ENCODE measurements around the gene OR2T27. TPM values are rescaled to one million over a fixed set of nuclear protein-coding genes. Genes with fewer than 3 reads are reported as not detected.
"Not testable (repeated sequence)": the region's sequence is repeated elsewhere in the genome, so short reads cannot be mapped to it uniquely, and the experiment has no call there.

OR2T27 gene, protein sequence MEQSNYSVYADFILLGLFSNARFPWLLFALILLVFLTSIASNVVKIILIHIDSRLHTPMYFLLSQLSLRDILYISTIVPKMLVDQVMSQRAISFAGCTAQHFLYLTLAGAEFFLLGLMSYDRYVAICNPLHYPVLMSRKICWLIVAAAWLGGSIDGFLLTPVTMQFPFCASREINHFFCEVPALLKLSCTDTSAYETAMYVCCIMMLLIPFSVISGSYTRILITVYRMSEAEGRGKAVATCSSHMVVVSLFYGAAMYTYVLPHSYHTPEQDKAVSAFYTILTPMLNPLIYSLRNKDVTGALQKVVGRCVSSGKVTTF
- total RNA-seq = not detected

DNA sequence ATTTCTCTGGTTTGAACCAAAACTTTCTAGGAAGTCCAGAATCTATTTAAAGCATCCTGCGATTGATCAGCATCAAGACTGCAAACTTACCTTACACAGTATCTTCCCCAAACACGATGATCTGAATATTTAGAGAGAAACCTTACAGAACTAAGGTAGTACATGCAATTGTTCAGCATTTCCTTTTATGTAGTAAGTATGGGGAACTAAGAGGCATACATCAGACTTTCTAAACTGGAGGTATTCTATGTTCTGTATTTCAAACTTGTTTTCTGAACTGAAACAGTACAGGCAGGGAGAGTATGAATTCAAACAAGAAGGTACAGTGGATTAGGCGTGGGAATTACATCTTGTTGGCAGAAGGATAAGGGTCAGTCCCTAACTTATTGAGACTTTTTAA lies at the start of gene OR2T27:
OR2T27 (minus strand) TSS at position 175 of the 400 bp plus-strand sequence. CDS start 4,644 bp downstream, outside the sequence.
- H3K27ac ChIP-seq; DNase-seq; H3K36me3 ChIP-seq; in situ Hi-C loops (cut with MboI; ENCODE audit: low pct_ligation_motif_present in 1 of 4, low pct_unique_long_range_greater_than_20kb in 1 of 4, low sequenced_read_pairs in 3 of 4); H3K9me3 ChIP-seq; H3K4me1 ChIP-seq; intact Hi-C loops (cut with DNase I; ENCODE audit: low total_unique reads); H3K27me3 ChIP-seq; H3K4me3 ChIP-seq: not testable (repeated sequence)
- 57% methylated on average over 1 of the region's 3 CpGs; no CpG with 5 or more reads in 1 of the 2 donors for WGBS, 2 donors (ENCODE audit: low coverage in 1 of 2)

DNA sequence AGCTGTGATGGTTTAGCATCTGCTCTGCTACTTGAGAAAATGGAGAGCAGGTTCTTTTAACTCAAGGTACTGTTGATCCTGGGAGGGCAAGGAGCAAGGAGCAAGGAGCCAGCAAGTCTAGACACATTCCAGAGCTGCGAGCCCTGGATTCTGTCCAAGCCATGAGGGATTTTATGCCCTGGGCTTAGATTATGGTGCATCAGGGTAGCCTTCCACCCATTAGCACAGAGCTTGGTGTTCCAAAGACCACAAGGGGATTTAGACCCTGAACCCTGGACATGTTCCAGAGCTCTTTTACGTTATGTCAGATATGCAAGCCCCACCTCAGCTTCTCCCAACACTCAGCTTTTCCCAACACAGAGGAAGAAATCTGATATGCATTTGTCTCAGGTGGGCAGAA lies 49.3 kb upstream of the OR2T27 start:
- H3K27ac ChIP-seq = no peak overlapping the region
- no peak for DNase-seq

DNA sequence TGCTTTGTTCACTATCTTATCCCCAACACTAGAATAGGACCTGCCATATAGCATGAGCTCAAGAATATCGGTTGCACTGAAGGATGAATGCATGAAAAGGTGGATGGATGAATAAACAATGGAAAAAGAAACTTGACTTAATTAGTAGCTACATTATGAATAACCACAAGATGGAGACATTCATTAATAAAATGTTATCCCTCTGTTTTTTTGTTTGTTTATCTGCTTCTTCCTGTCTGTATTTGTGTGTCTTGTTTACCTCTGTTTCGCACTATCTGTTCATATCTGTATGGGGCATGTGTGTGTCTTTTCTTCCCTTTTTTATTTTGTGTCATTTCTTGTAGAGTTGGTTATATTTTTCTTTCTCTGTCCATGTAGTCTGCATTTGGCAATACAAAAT lies 48.3 kb upstream of the OR2T27 start:
- TF ChIP-seq POLR2AphosphoS5 (IDR thresholded peaks at IDR 0.05) = no peak
- TF ChIP-seq, protein P1, sequence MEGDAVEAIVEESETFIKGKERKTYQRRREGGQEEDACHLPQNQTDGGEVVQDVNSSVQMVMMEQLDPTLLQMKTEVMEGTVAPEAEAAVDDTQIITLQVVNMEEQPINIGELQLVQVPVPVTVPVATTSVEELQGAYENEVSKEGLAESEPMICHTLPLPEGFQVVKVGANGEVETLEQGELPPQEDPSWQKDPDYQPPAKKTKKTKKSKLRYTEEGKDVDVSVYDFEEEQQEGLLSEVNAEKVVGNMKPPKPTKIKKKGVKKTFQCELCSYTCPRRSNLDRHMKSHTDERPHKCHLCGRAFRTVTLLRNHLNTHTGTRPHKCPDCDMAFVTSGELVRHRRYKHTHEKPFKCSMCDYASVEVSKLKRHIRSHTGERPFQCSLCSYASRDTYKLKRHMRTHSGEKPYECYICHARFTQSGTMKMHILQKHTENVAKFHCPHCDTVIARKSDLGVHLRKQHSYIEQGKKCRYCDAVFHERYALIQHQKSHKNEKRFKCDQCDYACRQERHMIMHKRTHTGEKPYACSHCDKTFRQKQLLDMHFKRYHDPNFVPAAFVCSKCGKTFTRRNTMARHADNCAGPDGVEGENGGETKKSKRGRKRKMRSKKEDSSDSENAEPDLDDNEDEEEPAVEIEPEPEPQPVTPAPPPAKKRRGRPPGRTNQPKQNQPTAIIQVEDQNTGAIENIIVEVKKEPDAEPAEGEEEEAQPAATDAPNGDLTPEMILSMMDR (IDR thresholded peaks at IDR 0.05) = peak in 4 of 5 experiments; percentile 13 to 26 (median 18)
- DNase-seq = no peak
- WGBS, 2 donors (ENCODE audit: low coverage in 1 of 2) = 77 to 86% methylated on average over 2 of the region's 2 CpGs
- Histone ChIP-seq H3K4me1 (no peaks in the 10 kb centered on the region), H3K36me3 (no peaks in the 10 kb centered on the region), H3K27ac (no peak overlapping the region), H3K27me3 (no peaks in the 10 kb centered on the region), H3K4me3 (no peak overlapping the region), H3K9me3 (no peaks in the 10 kb centered on the region)
- in situ Hi-C loops (cut with MboI; ENCODE audit: low pct_ligation_motif_present in 1 of 4, low pct_unique_long_range_greater_than_20kb in 1 of 4, low sequenced_read_pairs in 3 of 4) (no loop called here), intact Hi-C loops (cut with DNase I; ENCODE audit: low total_unique reads) (no loop called here)

More for the DNA sequence above, 49.3 kb upstream of the OR2T27 start:
- H3K4me1 ChIP-seq = no peaks in the 10 kb centered on the region
- no peaks in the 10 kb centered on the region for H3K27me3 ChIP-seq
- no peaks in the 10 kb centered on the region for H3K36me3 ChIP-seq
- TF ChIP-seq EP300 (IDR thresholded peaks at IDR 0.05; ENCODE audit: low read depth) = no peak
- TF ChIP-seq, protein P1 (IDR thresholded peaks at IDR 0.05) = no peak
- TF ChIP-seq POLR2AphosphoS5 (IDR thresholded peaks at IDR 0.05) = no peak
- TF ChIP-seq POLR2A (IDR thresholded peaks at IDR 0.05) = no peak
- WGBS, 2 donors (ENCODE audit: low coverage in 1 of 2) = 30 to 71% methylated on average over 1 to 2 of the region's 2 CpGs
- intact Hi-C loops (cut with DNase I; ENCODE audit: low total_unique reads) (no loop called here), in situ Hi-C loops (cut with MboI; ENCODE audit: low pct_ligation_motif_present in 1 of 4, low pct_unique_long_range_greater_than_20kb in 1 of 4, low sequenced_read_pairs in 3 of 4) (no loop called here)
- no peak overlapping the region for H3K4me3 ChIP-seq
- no peaks in the 10 kb centered on the region for H3K9me3 ChIP-seq

DNA sequence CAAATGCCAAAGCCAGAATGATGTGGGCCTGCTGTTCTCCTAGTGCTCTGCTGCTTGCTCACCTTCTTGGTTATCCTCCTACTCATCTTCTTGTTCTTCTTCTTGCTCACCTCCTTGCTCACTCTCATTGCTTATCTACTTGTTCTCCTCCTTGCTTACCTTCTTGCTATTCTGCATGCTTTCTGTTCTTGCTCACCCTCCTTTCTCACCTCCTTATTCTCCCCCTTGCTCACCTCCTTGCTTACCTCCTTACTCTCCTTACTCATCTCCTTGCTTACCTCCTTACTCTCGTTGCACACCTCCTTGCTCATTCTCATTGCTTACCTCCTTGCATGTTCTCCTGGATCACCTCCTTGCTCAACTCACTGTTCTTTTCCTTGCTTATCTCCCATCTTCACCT lies 47.4 kb upstream of the OR2T27 start, which contains the start of gene OR14I1:
OR14I1 (minus strand) TSS at position 53 of the 400 bp plus-strand sequence.
- Histone ChIP-seq H3K27me3 (no peaks in the 10 kb centered on the region), H3K4me1 (peaks cover 0 to 4% (median 0%) of the 10 kb centered on the region in 4 donors), H3K9me3 (no peaks in the 10 kb centered on the region), H3K4me3 (no peak within 1 kb of the TSS), H3K27ac (no peak within 1 kb of the TSS), H3K36me3 (no peaks in the 10 kb centered on the region)
- 71 to 84% methylated on average over 1 of the region's 1 CpG for WGBS, 2 donors (ENCODE audit: low coverage in 1 of 2)
- DNase-seq = no peak
- TF ChIP-seq POLR2A (IDR thresholded peaks at IDR 0.05) (no peak), POLR2AphosphoS5 (IDR thresholded peaks at IDR 0.05) (no peak), EP300 (IDR thresholded peaks at IDR 0.05; ENCODE audit: low read depth) (no peak)
- TF ChIP-seq, protein P1 (IDR thresholded peaks at IDR 0.05) = no peak
- intact Hi-C loops (cut with DNase I; ENCODE audit: low total_unique reads) (no loop called here), in situ Hi-C loops (cut with MboI; ENCODE audit: low pct_ligation_motif_present in 1 of 4, low pct_unique_long_range_greater_than_20kb in 1 of 4, low sequenced_read_pairs in 3 of 4) (no loop called here)
